ENCODE results near the gene RRP1.

Gene RRP1
- total RNA-seq, result 25.8 to 53.3 reads per million in 2 donors

GRCh38 chr21:43789276-43790009 is at the start of gene RRP1:
RRP1 (plus strand) TSS chr21:43789577; CDS start chr21:43789630, 53 bp downstream.
- peak; percentile 96 for DNase-seq

- no peak for DNase-seq
These were observed 49.5 kb upstream of the RRP1 start for GRCh38 chr21:43739621-43740435.

GRCh38 chr21:43740497-43741156 is 48.8 kb upstream of the RRP1 start:
- no peak for DNase-seq

- DNase-seq, result no peak
These were observed 47.8 kb upstream of the RRP1 start for GRCh38 chr21:43741423-43742096.

- DNase-seq, result no peak
These were observed 45.4 kb upstream of the RRP1 start for GRCh38 chr21:43743947-43744346.

GRCh38 chr21:43744725-43745124 is 44.7 kb upstream of the RRP1 start:
- no peak for DNase-seq

- no peak for DNase-seq
These were observed 43.4 kb upstream of the RRP1 start for GRCh38 chr21:43745772-43746517.

GRCh38 chr21:43748622-43749021 is 40.8 kb upstream of the RRP1 start:
- no peak for DNase-seq

- no peak for DNase-seq
These were observed 39.6 kb upstream of the RRP1 start for GRCh38 chr21:43749651-43750262.

GRCh38 chr21:43750339-43751033 is 38.9 kb upstream of the RRP1 start:
- no peak for DNase-seq

GRCh38 chr21:43751955-43752591 is 37.3 kb upstream of the RRP1 start:
- no peak for DNase-seq

GRCh38 chr21:43752758-43753438 is 36.5 kb upstream of the RRP1 start:
- no peak for DNase-seq

GRCh38 chr21:43753439-43753799 is 36.0 kb upstream of the RRP1 start:
- no peak for DNase-seq

- no peak for DNase-seq
These were observed 34.2 kb upstream of the RRP1 start for GRCh38 chr21:43754948-43755781.

GRCh38 chr21:43755820-43756594 is 33.4 kb upstream of the RRP1 start:
- DNase-seq, result no peak

- DNase-seq, result no peak
These were observed 31.8 kb upstream of the RRP1 start for GRCh38 chr21:43757601-43758000.

GRCh38 chr21:43758111-43758641 is 31.2 kb upstream of the RRP1 start:
- DNase-seq, result no peak

- no peak for DNase-seq
These were observed 30.6 kb upstream of the RRP1 start for GRCh38 chr21:43758811-43759210.

All from T-helper 9 cell (primary cell).